Stimulated activated CD4-positive, alpha-beta T cell treated with anti-CD3 and anti-CD28 coated beads, Interleukin-12 subunit alpha, Interleukin-12 subunit beta, amount 100 ng/mL, for 4 hours (primary cell): ENCODE data around the gene ZNF202.
"Not testable (repeated sequence)": the region's sequence is repeated elsewhere in the genome, so short reads cannot be mapped to it uniquely, and the experiment has no call there.

ENCODE experiments used
- DNase-seq: peaks from one replicate; pipeline ENCODE4 v3.0.0-alpha.2; 2020

Gene ZNF202

DNA sequence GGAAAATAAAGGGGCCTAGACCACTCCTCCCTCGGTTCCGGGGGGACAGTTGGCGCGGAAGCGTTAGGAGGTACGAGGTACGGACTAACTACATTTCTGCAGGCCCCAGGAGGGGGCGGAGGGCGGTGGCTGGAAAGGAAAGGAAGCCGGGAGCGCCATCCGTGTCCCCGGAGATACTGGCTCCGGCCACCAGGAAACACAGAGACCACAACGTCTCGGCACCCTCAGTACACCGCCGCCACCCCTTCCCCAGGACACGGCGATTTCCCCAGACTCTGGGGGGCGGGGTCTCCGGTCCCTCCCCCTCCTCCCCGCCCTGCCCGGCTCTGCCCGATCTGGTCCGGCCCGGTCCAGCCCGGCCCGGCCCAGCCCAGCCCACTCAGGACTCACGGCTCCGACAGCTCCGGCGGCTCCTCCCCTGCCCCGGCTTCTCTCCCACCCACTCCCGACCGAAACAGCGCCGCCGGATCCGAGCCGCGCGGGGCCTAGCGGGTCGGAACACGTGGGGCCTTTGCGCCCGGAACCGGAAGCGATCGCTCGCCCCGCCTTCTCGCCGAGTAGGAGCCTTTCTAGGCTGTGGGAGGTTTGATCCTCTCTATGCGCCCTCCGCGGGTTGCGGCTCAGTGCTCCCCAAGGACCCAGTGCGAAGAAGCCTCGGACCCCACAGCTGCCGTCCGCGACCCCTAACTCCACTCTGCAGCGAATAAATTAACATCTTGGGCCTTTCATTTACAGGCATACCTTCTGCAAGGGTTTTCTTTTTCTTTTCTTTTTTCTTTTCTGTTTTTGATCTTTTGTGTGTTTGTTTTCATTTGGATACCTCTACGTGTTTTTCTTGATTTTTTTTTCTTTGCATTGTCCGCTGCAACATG, at the start of gene ZNF202:
Gene ZNF202 (minus strand): TSS at position 502 of the 872 bp plus-strand sequence. CDS start 10,772 bp downstream, outside the sequence.
- peak; percentile 89 for DNase-seq

DNA sequence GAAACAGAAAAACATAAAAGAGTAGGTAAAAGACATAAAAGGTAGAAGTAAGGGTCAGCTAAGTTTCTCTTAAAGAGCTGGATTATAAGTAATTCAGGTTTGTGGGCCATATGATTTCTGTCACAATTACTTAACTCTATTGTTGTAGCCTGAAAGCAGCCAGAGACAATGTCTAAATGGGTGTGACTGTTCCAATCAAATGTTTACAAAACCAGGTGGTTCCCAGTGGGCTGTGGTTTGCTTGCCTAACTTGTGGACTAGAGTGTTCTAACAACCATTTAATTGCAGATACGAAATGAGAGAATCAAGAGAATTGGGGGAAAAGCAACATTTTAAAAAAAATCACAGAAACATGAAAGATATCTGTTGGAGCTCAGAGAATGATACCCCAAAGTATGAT, 42.1 kb upstream of the ZNF202 start:
- no peak for DNase-seq

DNA sequence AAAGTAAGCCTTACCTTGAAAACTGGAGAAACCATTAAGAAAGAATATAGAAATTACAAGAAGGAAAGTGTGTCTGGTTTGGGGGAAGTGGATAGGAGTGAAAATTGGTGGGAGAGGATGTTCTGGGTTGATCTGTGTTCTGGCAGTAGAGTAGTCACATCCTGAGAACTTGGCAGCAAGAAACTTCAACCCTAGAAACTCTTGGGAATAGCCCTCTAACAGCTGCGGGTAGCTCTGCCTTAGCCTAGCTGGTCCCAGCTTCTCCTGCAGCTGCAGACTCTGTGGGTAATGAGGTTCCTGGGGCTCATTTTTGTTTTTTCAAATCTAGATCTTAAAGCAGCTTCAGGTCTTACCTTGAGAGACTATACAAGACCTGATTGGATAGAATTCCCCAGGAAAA, 37.1 kb upstream of the ZNF202 start:
- no peak for DNase-seq

DNA sequence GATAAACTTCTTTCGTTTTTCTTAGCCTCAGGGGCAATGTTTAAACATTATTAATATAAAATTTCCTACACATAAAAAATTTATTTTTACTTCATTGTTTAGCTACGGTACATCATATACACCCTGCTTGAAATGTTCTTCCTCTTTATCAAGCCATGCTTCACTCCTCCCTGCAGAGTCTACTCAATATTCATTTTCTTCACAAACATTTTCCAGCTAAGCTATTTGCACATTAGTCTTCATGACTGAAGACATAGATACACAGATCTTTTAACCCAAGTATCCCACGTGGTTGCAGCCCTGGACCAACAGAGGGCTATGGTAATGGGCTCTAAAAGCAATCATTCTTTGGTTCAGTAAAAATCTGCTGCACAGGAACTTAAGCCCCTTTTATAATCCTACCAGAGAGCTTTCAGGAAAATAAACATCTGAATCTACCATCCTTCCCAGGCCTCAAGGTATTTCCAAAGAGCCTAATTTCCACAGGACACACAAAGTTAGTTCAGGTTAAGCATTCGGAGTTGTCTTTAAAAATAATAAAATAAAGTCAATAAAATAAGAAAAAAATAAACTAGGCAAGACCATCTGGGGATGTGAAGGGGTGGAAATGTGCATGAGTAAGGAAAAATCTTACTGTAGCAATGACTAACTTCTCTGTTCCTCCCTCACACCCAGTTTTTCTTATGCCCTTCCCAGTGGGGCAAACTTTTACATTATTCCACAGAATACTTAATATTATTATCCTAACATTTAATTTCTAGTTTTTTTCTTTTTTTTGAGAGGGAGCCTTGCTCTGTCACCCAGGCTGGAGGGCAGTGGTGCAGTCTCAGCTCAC, 34.5 kb upstream of the ZNF202 start:
- DNase-seq = no peak

DNA sequence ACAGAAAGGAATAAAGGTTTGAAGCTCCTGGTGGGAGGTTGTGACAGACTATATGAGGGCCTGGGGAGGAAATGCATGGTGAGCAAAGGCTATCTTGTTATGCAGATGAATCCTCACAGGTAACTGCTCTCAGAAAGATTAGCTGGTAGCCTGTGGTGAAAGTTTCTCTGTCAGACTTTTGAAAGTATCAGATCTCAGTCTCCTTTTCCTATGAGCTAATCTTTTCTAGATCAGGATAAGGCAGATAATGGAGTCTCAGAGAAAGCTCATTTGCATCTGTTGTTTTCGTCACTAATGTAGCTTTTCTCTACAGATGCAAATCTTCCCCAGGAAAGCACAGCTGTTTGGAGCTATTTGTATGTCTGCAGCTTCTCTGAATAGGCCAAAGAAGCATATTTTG, 33.8 kb upstream of the ZNF202 start:
- DNase-seq = no peak

DNA sequence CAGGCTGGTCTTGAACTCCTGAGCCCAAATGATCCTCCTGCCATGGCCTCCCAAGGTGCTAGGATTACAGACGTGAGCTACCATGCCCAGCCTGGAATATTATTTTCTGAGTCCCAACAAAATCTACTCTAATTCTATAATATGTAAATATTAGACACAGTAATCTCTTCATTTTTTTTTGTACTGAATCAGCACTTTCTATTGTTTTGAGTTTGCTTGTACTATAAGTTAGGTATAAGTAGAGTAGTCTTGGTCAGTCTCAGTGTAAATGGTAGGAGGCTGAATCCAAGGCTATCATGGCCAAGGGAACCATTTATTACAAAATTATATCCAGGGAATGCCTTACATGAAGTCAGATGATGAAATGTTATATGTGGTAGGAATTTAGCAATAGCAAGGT, 32.5 kb upstream of the ZNF202 start:
- DNase-seq = no peak

DNA sequence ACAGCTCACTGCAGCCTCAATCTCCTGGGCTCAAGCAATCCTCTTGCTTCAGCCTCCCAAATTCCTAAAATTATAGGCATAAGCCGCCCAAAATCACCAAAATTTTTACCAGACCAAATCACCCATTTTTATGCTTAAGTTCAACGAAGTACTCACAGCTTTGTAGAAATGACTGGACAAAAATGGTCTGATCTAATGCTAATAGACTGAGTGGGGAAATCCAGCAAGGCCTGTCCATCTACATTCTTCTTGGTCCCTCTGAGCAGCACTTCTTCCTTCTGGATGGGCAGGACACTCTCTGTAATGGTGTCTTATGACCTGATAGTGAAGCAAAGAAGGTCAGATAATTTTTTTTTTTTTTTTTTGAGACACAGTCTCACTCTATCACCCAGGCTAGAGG, 31.6 kb upstream of the ZNF202 start:
- DNase-seq = no peak

DNA sequence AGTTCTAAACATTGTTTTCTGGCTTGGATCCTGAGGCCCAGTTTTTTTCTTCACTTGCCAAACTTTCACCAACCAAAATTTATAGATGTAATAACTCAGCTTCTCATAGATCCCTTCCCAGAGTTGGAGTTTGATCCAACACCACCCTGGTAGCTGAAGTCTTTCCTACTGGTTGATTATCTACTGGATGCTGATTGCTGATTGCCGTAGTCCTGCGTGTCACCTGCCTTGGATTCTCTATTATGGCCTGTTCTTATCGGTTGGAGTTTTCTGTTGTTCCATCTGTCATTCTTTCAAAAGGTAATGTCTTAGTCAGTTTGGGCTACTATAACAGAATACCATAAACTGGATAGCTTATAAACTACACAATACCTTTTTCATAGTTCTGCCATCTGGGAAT, 30.2 kb upstream of the ZNF202 start:
- no peak for DNase-seq

DNA sequence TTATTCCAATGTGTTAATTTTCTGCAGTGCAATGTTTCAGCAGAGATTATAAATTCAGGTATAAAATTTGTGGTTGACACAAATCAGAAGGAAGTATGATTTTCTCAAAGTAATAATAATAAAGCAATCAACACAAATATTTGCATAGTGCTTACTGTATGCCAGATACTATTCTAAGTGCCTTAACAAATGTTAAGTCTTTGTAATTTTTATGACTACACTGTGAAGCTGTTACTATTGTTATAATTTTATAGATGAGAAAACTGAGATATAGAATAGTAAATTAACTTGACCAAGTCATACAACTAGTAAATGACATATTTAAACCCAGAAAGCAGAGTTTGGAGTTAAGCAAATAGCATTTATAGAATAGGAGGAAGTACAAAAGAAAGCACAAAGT, 29.3 kb upstream of the ZNF202 start:
- DNase-seq = no peak

DNA sequence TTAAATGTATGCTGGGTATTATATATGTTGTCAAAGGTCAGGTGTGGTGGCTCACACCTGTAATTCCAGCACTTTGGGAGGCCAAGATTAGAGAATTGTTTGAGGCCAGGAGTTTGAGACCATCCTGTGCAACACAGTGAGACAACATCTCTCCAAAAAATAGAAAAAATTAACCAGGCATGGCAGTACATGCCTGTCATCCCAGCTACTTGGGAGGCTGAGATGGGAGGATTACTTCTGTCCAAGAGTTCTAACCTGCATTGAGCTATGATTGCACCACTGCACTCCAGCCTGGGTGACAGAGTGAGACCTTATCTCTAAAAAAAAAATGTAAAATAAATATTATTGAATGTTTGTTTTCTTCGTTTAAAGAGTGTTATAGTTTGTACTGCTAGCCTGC, 24.1 kb upstream of the ZNF202 start:
- no peak for DNase-seq

DNA sequence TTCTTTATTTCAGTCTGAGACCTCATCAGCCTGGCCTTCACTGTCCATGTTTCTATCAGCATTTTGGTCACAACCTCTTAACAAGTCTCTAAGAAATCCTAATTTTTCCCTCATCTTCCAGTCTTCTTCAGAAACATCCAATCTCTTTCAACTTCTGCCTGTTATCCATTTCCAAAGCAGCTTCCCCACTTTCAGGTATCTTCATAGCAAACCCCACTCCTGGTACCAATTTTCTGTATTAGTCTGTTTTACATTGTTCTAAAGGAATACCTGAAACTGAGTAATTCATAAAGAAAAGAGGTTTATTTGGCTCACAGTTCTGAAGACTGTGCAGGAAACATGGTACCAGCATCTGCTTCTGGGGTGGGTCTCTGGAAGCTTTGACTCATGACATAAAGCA, 21.0 kb upstream of the ZNF202 start:
- DNase-seq = no peak

DNA sequence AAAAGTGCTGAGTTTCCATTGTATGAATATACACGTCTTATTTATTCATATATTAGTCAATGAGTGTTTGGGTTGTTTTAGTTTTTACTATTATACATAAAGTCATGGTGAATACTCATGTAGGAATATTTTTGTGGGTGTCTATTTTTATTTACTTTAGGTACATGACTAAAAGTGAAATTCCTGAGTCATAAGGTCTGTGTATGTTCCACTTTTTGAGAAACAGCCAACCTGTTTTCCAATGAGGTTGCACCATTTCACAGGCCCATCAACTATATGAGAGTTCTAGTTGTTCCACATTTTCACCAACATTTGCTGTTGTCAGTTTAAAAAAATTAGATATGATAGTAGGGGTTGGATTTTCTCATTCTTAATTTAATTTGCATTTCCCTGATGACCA, 19.4 kb upstream of the ZNF202 start:
- no peak for DNase-seq

DNA sequence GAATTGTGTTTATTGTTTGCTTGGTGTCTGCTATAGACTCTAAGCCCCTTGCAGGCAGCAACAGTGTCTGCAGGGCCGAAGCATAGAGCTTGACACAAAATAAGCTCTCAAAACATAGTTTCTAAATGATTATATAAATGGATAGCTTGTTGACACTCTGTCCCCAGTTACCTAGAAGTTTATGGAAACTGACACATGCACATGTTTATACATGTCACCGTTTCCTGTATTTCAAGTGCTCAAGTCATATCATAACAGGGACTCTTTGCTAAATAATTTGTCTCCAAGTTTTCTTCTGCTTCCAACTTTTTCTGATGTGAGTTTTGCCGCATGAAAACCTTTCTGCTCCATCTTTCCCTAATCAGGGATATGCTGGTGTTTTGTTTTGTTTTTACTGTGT, 16.5 kb upstream of the ZNF202 start:
- no peak for DNase-seq

DNA sequence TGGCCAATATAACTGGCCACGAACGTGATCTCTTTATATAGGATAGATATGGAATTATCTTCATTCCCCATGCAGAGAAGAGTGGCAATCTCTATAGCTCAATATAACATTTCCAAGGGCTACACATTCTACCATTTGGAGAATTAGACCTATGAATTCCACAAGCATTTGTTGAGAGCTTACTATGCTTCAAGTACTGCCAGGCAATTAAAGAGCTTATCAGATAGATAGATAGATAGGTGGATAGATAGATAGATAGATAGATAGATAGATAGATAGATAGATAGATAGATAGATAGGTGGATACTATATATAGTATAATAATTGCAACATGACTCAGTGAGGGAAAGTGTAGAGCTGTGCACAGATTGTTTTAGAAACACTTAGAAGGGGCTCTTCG, 14.4 kb upstream of the ZNF202 start:
- no peak for DNase-seq

DNA sequence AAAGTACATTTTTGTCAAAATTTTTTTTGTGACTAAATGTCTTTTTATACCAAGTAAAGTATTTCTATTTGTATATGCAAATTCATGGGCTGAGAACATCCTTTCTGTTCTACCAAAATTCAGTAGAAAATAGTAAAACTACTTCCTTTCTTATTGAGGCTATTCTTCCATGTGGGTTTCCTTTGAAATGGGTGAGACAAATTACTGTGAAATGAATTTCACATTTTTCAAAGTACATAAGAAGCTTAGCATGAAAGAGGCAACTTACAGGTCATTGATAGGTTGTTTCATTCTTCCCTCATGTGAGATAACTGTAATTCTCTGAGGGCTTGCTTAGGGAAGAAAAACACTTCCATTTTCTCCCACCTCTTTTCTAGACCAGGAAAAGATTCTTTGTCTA, 13.9 kb upstream of the ZNF202 start:
- DNase-seq = no peak

DNA sequence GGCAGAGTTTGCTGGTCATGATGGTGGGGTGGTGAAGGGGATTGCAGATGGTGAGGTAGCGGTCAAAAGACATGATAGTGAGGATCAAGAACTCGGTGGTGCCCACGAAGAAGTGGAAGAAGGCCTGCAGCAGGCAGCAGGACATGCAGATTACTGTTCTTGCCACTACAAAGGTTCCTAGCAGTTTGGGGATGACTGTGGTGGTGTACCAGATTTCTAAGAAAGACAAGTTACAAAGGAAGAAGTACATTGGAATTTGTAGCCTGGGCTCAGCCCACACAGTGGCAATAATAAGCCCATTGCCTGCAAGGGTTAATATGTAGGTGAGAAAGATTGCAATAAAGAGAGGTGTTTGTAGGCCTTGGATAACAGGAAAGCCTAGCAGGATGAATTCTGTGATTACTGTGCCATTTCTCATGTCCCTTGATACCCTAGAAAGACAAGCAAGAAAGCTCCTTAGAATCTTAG, 12.7 kb upstream of the ZNF202 start, which contains the start of gene OR6X1:
Gene OR6X1 (minus strand): TSS at position 418 of the 468 bp plus-strand sequence. CDS start 0 bp downstream, at position 418.
- no peak for DNase-seq

DNA sequence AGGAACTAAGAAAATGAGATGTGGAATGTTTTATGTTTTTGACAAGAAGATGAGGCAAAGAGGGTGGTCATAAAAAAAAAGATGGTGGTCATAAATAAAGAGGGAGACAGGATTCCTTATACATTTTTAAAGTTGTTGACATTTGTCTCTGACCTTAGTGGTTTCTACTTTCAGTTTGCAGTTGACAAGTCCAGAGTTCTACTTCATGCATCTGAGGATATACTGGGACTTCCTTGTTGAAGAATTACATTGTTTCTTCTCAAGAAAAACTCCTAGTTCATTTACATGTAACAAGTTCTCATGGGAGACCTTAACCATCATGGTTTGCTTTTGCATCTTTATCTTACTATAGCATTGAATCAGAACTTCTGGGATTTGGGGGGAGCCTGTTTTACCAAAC, 11.7 kb upstream of the ZNF202 start:
- no peak for DNase-seq

DNA sequence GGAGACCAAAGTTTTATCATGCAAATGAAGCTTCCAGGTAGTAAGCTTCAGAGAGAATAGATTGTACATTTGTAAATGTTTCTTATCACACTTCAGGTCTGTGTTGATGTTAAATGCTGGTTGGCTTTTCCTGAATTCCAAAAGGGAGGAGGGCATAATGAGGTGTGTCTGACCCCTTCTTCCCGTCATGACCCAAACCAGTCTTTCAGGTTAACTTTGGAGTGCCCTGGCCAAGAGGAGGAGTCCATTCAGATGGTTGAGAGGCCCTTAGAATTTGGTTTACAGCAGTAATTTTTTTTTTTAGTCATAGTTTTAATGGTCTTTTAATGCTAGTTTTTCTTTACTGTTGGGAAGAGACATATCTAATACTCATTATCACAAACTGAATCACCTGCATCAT, 10.3 kb upstream of the ZNF202 start:
- no peak for DNase-seq

DNA sequence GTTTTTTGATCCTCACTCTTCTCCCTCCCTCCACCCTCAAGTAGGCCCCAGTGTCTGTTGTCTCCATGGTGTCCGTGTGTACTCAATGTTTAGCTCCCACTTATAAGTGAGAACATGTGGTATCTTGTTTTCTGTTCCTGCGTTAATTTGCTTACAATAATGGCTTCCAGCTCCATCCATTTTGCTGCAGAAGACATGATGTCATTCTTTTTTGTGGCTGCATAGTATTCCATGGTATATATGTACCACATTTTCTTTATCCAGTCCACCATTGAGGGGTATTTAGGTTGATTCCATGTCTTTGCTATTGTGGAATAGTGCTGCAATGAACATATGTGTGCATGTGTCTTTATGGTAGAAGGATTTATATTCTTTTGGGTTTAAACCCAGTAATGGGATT, 6.9 kb upstream of the ZNF202 start:
- not testable (repeated sequence) for DNase-seq

DNA sequence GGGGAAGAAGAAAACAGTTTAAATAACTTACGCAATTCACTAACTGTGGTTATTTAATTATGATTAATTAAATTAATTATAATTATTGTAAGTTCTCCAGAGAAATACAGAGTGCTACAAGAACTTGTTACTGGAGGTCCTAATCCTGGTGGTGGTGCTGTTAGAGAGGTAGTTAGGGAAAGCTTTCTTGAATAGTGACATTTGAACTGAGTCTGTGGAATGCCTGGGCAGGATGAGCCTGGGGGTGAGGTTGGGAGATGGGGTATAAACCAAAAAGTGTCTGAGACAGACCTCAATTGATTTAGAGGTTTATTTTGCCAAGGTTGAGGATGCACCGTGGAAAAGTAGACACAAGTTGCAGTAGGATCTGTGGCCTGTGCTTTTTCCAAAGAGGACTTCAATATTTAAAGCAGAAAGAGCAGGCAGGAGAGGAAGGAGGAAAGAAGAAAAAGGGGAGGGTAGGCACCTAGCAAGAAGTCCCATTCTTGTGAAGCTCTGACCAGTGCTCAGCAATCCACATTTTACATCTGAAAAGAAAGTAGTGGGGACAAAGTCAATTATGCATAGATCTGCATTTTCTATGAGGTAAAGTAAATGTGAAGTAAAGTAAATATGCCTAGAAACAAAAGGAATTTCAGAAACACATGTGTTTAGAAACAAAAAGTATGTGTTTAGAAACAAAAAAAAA, 4.4 kb upstream of the ZNF202 start:
- DNase-seq = no peak

DNA sequence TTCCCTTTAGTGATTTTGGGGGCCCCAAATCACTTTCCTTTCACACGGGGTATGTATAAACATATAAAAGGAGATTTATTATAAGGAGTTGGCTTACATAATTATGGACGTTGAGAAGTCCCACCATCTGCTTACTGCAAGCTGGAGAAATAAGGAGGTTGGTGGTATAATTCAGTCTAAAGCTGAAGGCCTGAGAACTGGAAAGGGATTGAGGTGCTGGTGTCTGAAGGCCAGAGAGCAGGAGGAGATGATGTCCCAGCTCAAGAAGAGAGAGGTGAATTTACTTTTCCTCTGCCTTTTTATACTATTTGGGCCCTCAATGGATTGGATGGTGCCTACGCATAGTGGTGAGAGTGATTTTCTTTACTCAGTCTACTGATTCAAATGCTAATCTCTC, 1.3 kb upstream of the ZNF202 start:
- DNase-seq = no peak

DNA sequence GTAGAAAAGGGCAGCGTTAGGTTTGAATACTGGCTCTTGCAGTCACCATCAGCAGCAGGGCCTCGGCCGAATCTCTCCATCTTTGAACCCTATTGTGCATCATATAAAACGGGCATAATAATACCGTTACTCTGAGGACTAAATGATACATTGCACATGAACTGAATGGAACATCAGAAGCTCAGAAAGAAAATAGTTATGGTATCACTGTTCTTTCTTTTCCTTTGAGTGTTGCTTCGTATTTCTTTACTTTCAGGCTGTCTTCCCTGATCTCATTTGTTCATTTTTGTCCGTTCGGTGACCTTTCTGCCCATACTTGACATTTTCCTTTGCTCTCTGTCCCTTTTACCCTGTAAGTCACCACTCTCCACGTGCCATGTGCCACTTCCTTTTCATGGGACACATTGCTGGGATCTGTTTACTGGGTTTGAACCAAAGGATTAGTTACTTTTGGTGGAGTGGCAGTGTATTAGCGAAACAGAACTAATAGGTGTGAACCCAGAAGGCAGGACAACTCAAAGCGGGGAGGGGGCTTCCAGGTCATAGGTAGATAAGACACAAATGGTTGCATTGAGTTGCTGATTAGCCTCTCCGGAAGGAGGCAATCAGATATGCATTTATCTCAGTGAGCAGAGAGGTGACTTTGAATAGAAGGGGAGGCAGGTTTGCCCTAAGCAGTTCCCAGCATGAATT, 717 bp upstream of the ZNF202 start:
- DNase-seq = no peak

DNA sequence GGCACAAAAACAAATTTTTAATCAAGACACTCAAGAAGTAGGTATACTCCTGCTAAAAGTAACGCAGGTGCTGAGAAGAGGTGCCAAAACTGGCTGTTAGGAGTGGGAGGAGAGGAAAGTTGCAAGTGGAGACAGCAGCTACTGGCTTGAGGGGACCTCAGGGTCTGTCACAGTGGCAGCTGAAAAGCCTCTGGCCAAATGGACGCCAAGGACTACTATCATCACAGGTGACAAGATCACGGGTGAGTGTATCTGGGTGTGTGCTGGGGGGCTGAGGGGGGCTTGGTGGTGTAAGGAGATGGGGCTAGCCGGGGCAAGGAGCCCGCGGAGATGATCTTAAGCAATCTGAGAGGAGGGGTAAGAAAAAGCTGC, 687 bp downstream of the ZNF202 start:
- no peak for DNase-seq
